Measurements from ENCODE around the gene PRKG1.

- TF ChIP-seq BACH1 (IDR thresholded peaks at IDR 0.05; ENCODE audit: low read length) (no peak), ZNF274 (IDR thresholded peaks at IDR 0.05; ENCODE audit: borderline replicate concordance, extremely low read depth, low read length) (no peak), RNF2 (IDR thresholded peaks at IDR 0.05; ENCODE audit: borderline replicate concordance, low read depth, low read length, missing control alignments, poor library complexity, severe bottlenecking) (no peak), TCF12 (IDR thresholded peaks at IDR 0.05; ENCODE audit: low read depth, low read length) (no peak), GTF2F1 (IDR thresholded peaks at IDR 0.05; ENCODE audit: borderline replicate concordance, low read depth, low read length) (no peak), TBP (IDR thresholded peaks at IDR 0.05; ENCODE audit: low read depth, low read length) (no peak), RAD21 (IDR thresholded peaks at IDR 0.05 in 1 of 2, conservative IDR thresholded peaks at IDR 0.05 in 1 of 2; ENCODE audit: low read depth in 2 of 2, low read length in 2 of 2) (no peak), EZH2 (IDR thresholded peaks at IDR 0.05; ENCODE audit: low read depth, low read length, severe bottlenecking) (no peak), POLR2A (IDR thresholded peaks at IDR 0.05; ENCODE audit: control extremely low read depth in 1 of 2, low read depth in 2 of 2, low read length in 2 of 2) (no peak), TEAD4 (IDR thresholded peaks at IDR 0.05; ENCODE audit: low read depth, low read length) (no peak)
- TF ChIP-seq, protein P1, sequence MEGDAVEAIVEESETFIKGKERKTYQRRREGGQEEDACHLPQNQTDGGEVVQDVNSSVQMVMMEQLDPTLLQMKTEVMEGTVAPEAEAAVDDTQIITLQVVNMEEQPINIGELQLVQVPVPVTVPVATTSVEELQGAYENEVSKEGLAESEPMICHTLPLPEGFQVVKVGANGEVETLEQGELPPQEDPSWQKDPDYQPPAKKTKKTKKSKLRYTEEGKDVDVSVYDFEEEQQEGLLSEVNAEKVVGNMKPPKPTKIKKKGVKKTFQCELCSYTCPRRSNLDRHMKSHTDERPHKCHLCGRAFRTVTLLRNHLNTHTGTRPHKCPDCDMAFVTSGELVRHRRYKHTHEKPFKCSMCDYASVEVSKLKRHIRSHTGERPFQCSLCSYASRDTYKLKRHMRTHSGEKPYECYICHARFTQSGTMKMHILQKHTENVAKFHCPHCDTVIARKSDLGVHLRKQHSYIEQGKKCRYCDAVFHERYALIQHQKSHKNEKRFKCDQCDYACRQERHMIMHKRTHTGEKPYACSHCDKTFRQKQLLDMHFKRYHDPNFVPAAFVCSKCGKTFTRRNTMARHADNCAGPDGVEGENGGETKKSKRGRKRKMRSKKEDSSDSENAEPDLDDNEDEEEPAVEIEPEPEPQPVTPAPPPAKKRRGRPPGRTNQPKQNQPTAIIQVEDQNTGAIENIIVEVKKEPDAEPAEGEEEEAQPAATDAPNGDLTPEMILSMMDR (IDR thresholded peaks at IDR 0.05; ENCODE audit: control extremely low read depth in 1 of 3, insufficient read depth in 1 of 3, low read depth in 1 of 3, low read length in 3 of 3) = no peak
Measured at GRCh38 chr10:52082307-52082706, 1008.0 kb downstream of the PRKG1 start.

All from H1 (cell line).